Measurements from ENCODE around the gene STK32C.
"Not testable (repeated sequence)": the region's sequence is repeated elsewhere in the genome, so short reads cannot be mapped to it uniquely, and the experiment has no call there.

Gene STK32C

GRCh38 chr10:132279873-132280645 is 27.7 kb downstream of the STK32C start:
- DNase-seq, result no peak

GRCh38 chr10:132277311-132277741 is 30.4 kb downstream of the STK32C start:
- no peak for DNase-seq

GRCh38 chr10:132276706-132277105 is 31.0 kb downstream of the STK32C start:
- no peak for DNase-seq

- DNase-seq, result no peak
Observed at GRCh38 chr10:132276179-132276675, 31.5 kb downstream of the STK32C start.

- DNase-seq, result no peak
Observed at GRCh38 chr10:132275426-132276178, 32.1 kb downstream of the STK32C start.

- no peak for DNase-seq
Observed at GRCh38 chr10:132274986-132275385, 32.8 kb downstream of the STK32C start.

- DNase-seq, result no peak
Observed at GRCh38 chr10:132274581-132274980, 33.2 kb downstream of the STK32C start.

GRCh38 chr10:132273966-132274365 is 33.8 kb downstream of the STK32C start:
- DNase-seq, result no peak

GRCh38 chr10:132273304-132273944 is 34.3 kb downstream of the STK32C start:
- no peak for DNase-seq

GRCh38 chr10:132272231-132272971 is 35.3 kb downstream of the STK32C start:
- no peak for DNase-seq

- no peak for DNase-seq
Observed at GRCh38 chr10:132271458-132272230, 36.1 kb downstream of the STK32C start.

- no peak for DNase-seq
Observed at GRCh38 chr10:132270721-132271457, 36.9 kb downstream of the STK32C start.

GRCh38 chr10:132270256-132270655 is 37.5 kb downstream of the STK32C start:
- no peak for DNase-seq

GRCh38 chr10:132269266-132270230 is 38.2 kb downstream of the STK32C start:
- DNase-seq, result no peak

GRCh38 chr10:132267916-132268315 is 39.8 kb downstream of the STK32C start:
- not testable (repeated sequence) for DNase-seq

GRCh38 chr10:132266594-132267161 is 41.1 kb downstream of the STK32C start:
- DNase-seq, result no peak

GRCh38 chr10:132265890-132266496 is 41.8 kb downstream of the STK32C start:
- DNase-seq, result no peak

GRCh38 chr10:132264966-132265889 is 42.5 kb downstream of the STK32C start:
- DNase-seq, result no peak

Data from effector CD8-positive, alpha-beta T cell (primary cell).